Stimulated activated CD4-positive, alpha-beta T cell treated with anti-CD3 and anti-CD28 coated beads, Interleukin-12 subunit alpha, Interleukin-12 subunit beta, amount 100 ng/mL, for 24 hours (primary cell): Measurements from ENCODE around the gene CCDC149.
"Not testable (repeated sequence)": the region's sequence is repeated elsewhere in the genome, so short reads cannot be mapped to it uniquely, and the experiment has no call there.

ENCODE experiments used
- DNase-seq, 2 experiments: peaks; one replicate each; pipeline ENCODE4 v3.0.0-alpha.2; 2020; ENCODE audit warnings: low read depth in 2 of 2

Gene CCDC149

GRCh38 chr4:24917076-24917856 is 4.4 kb upstream of the CCDC149 start:
- DNase-seq, result no peak

DNA sequence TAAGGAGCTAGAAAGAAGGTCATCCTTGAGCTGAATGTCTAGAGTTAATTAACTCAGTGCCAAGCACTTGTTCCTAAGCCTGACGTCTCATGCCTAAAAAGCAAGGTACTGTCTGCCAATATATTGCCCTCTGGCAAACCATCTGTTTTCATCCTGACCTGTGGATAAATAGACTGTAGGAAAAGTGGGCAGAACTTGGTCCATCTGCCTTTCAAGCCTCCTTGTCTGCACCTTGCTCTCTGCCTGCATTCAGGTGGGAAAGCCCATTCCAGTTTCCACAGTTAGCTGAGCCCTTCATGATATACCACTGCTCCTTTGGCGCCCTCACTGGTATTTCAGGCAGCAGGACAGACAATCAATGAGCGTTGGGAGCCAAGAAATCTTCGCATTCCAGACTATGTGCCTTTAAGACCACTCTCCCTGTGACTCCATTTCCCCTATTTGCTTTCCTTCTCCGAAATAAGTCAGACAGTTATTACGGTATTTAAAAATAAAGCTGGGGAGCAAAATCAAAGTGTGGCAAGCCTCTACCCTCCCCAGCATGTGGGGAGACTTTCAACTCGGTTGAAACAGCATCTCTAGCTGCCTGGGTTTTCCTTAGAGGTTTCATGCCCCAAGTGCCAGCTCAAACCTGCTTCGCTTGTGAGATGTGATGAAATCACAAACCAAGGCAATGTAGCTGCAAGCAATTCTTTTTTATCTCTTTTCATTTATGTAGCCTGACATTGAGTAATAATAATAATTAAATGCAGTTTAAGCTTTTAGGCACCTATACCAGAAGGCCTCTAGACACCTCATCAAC is 2.5 kb upstream of the CCDC149 start:
- DNase-seq, result no peak

DNA sequence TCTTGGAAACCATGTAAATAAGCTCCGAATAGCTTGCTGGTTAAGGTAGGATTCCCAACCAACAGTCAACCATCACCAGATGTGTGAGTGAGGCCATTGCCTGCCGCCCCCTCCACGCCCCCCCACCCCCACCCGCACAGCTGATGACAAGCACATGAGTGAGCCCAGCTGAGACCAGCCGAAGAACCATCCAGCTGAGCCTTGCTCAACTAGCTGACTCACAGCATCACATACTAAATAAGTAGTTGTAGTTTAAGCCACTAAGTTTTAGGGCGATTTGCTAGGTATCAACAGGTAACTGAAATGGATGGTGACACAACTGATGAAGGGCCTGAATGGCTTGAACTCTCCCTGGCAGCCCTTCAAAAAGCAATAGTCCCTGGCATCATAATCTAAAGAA is 1.6 kb upstream of the CCDC149 start:
- no peak for DNase-seq

- no peak for DNase-seq
These were observed 260 bp upstream of the CCDC149 start for GRCh38 chr4:24913119-24913485.

DNA sequence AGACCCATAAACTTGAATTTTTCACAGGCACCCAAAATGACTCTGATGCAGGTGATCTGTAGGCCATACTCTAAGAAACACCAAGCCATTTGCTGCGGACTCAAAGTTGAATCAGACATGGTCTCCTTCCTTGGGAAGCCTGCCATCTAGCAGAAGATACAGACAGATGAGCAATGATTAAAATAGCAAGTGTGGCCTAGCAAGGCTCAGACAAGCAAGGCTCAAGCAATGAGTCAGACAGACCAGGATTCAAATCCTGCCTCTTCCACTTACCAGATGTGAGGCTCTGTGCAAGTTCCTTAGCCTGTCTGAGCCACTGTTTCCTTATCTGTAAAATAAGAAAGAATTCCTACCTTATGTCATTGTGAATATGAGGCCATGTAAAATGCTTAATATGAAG is 2.3 kb downstream of the CCDC149 start:
- DNase-seq, result no peak

GRCh38 chr4:24909606-24910005 is 3.2 kb downstream of the CCDC149 start:
- DNase-seq, result not testable (repeated sequence)

DNA sequence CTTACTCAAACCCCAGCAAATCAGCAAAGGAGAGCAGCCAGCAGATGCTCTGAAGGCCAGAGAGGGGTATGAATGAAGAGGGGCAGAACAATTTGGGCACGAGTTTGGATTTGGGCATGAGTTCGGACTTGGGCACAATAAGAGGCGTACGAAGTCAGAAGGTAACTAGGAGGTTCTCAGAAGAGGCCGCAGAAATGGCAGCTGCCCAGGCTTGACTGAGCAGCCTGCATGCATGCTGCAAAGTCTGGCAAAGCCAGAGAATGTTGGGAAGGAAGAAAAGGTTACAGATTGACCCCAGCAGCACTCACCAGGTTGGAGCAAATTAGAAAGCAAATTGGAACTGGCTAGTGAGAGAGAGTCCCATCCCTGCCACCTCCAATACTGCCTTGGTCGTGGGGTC is 15.2 kb downstream of the CCDC149 start:
- no peak for DNase-seq

DNA sequence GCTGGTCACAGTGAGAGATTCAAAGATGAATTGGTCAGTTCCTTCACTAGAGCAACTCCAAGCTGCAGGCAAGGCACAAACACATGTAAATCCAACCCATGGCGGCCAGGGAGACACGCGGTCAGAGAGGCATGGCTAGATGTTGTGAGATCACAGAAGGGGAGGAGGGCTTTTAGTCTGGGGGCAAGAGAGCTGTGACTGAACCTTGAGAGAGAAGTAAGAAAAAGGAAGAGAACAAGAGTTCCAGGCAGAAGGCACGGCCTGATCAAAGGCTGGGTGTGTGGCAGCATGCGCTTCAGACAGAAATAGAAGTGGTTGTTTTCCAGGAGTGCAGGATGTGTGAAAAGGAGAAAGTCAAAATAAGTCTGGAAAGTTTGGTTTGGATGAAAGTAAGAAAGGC is 15.9 kb downstream of the CCDC149 start:
- no peak for DNase-seq

DNA sequence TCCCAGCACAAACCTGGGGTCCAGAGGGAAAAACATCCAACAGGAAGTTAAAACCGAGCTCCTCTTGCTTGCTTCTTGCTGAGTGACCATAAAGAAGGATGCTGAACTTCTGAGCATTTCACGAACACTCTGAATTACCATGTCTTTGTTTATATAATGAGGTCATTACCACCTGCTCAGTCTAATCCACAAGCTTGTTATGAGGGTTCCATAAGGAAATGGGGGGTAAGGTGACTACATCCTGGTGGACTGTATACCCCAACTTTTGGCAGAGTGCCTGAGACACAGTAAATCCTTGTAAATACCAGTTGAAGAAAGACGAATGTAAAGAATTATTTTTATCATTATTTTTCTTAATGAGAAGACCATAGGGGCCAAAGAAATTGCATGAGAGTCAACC is 16.8 kb downstream of the CCDC149 start:
- no peak for DNase-seq

DNA sequence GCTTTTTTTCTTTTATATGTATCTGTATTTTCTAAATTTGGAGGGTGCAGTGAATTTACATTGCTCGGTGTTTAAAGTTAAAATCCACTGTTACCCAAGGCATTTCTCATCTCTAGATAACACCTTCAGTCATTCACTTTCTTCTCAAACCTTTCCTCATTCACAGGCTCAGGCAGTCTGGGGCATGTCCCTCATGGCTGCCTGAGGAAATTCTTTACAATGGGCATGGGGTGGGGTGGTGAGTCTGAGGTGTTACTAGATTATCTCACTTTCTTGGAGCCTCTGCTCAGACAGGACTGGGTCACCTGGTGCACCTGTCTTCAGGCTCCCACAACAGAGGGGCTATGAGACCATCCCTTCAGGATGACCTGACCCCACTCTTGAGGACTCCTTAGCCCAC is 17.4 kb downstream of the CCDC149 start:
- no peak for DNase-seq

DNA sequence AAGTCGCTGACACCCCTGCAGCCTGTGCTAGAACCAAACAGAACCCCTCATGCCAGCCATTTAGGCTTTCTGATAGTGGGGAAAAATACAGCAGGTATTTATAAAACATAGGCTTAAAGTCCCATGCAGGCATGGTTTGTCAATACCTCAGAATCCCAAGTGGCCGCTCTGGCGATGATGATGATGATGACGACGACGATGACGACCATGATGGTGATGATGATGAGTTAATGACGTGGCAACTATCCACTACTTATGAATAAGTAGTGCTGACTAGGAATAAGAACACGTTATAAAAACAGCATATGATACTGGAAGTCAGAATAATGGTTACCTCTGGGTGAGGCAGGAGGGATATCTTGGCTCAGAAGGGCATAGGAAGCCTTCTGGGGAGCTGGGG is 18.0 kb downstream of the CCDC149 start:
- DNase-seq, result no peak

- no peak for DNase-seq
These were observed 18.6 kb downstream of the CCDC149 start for GRCh38 chr4:24894243-24894642.

GRCh38 chr4:24892778-24893177 is 20.1 kb downstream of the CCDC149 start:
- DNase-seq, result no peak

- DNase-seq, result no peak
These were observed 20.6 kb downstream of the CCDC149 start for GRCh38 chr4:24892278-24892677.

GRCh38 chr4:24890561-24891126 is 22.2 kb downstream of the CCDC149 start:
- DNase-seq, result no peak

DNA sequence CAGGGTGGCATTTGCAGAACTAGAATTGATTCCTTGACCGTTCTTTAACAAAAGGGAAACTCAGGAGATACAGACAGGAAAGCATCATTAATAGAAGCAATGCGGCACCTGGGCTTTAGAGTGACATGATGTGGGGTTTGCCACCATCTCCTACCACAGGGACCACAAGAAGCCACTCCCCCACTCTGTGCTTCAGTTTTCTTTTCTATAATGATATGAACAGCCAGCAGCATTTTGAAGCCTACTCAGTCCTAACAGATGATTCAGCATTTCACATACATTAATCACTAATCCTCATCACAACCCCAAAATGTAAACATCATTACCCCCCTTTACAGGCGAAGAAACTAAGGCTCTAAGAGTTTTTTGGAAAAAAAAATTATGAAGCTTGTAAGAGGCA is 22.9 kb downstream of the CCDC149 start:
- DNase-seq, result no peak

- DNase-seq, result no peak
These were observed 24.1 kb downstream of the CCDC149 start for GRCh38 chr4:24888475-24889344.

- DNase-seq, result no peak
These were observed 24.9 kb downstream of the CCDC149 start for GRCh38 chr4:24887881-24888430.

GRCh38 chr4:24886596-24886995 is 26.2 kb downstream of the CCDC149 start:
- DNase-seq, result no peak

DNA sequence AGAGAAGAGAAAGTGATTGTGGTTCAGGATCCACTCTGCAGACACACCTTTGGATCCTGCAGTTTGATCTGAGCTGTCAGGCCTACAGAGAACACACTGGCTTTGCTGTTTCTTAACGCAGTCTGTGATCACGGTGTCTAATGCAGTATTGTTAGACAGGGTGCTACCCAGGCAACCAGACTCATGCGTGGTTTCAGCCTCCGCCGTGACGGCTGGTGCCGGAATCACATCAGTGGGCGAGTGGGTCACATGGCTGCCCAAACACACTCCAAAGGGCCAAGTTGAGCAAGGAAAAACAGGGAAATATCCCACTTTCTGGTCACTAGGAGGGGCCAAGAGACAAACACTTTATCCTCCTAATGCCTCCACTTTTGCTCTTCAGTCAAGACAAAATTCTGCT is 27.5 kb downstream of the CCDC149 start:
- DNase-seq, result no peak

GRCh38 chr4:24884902-24885301 is 27.9 kb downstream of the CCDC149 start:
- DNase-seq, result no peak
